ENCODE data around the gene SRGAP2B. TPM values are rescaled to one million over a fixed set of nuclear protein-coding genes. Genes with fewer than 3 reads are reported as not detected.
"Not testable (repeated sequence)": the region's sequence is repeated elsewhere in the genome, so short reads cannot be mapped to it uniquely, and the experiment has no call there.

The SRGAP2B gene
- total RNA-seq, 3 donors from 2014 or later (not counting 1 experiment from before 2014, with no cell fraction given), result 11.9 to 21.3 (median 18.2) TPM

DNA sequence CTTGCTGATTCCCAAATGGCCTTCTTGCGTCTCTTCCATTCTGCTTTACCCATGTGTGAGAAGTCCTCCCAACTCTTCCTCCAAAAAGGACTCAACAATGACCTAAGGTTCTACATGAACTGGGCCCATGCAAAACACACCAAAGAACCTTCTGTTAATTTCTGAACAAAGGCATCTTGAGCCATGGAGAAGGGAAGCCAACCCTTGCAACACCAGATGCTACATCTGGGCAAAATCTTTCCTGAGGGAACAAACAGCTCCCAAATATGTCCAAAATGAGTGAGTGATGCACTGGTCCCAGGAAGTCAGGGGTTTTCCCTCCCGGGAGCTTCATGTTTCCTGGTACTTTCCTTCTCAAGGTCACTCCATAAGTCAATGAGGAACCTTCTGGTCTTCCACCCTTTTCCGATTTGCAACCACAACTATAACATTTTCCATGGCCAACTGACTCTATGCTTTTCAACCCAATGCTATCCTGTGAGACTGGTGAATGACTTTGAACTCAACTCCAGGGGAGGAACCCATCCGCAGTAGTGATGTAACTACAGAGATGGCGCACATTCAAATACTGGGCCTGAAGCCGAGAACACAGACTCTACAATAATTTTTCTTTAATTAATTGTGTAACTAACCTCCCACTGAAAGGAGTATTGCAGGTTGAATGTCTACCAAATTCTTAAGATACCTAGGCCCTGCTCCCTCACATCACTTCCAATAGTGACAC lies 112.2 kb downstream of the SRGAP2B start:
- H3K4me1 Mint-ChIP-seq; DNase-seq; intact Hi-C loops (cut with micrococcal nuclease); H3K27ac Mint-ChIP-seq; H3K36me3 Mint-ChIP-seq; H3K36me3 ChIP-seq (ENCODE audit: control insufficient read depth, insufficient read depth, low read length); H3K4me1 ChIP-seq (ENCODE audit: control insufficient read depth, insufficient read depth, low read length); H3K4me3 ChIP-seq (ENCODE audit: low read length); H3K9me3 ChIP-seq (ENCODE audit: control insufficient read depth, insufficient read depth, low read length); H3K27ac ChIP-seq (ENCODE audit: low read length); H3K27me3 Mint-ChIP-seq (ENCODE audit: low read depth in 2 of 2); ATAC-seq; H3K4me3 Mint-ChIP-seq; H3K9me3 Mint-ChIP-seq; H3K27me3 ChIP-seq (ENCODE audit: control insufficient read depth, insufficient read depth, low read length): not testable (repeated sequence)
- 100% methylated on average over 1 of the region's 6 CpGs for WGBS (ENCODE audit: insufficient coverage)

DNA sequence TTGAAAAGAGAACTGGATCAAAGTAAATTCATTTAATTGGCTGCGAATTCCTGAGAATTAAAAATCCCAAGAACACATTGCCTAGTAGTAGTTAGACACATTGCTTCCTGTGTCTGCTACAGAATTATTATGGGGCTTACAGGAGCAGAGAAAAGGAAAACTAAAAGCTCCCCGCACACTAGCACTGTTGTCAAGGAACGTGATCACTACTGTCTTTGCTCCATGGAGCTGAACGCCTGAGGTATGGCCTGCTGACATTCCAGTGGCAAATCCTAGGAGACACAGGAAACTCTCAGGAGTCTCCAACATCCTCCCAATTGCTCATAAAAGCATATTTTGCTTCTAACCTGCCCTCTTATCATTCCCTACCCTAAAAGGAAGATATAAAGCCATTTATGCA lies 114.0 kb downstream of the SRGAP2B start:
- not testable (repeated sequence) for ATAC-seq, H3K9me3 Mint-ChIP-seq

DNA sequence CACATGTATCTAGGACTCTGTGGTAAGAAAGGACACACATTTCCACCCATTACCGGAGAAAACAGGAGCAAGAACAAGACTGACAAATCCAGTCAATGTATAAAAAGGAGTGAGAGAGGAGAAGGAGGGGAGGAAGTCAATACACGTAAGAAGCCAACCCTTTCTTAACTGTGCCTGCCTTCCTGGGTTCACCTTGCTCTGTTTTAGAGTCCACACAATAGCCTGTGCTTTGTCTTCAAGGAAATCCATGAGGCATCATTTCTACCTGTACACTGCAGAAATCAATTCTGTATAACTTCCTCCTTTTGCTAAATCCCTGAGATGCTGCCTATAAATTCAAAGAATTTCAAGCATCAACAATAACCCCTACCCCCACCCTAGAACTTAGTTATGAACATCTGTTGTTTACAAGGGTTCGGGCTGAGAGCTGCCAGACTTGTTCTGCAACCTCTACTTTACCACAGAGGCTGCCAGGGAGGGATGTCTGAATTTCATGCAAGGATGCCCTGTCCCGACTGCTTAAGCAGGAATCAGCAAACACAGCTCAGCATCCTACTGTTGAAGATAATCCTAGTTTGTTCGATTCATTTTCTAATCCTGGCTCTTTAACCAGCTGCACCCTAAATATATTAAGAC lies 115.0 kb downstream of the SRGAP2B start:
- H3K36me3 Mint-ChIP-seq; H3K36me3 ChIP-seq (ENCODE audit: control insufficient read depth, insufficient read depth, low read length); H3K27me3 ChIP-seq (ENCODE audit: control insufficient read depth, insufficient read depth, low read length); H3K4me1 ChIP-seq (ENCODE audit: control insufficient read depth, insufficient read depth, low read length); H3K27ac Mint-ChIP-seq; H3K4me3 ChIP-seq (ENCODE audit: low read length); H3K9me3 Mint-ChIP-seq; H3K27me3 Mint-ChIP-seq (ENCODE audit: low read depth in 2 of 2); DNase-seq; H3K9me3 ChIP-seq (ENCODE audit: control insufficient read depth, insufficient read depth, low read length); ATAC-seq; H3K27ac ChIP-seq (ENCODE audit: low read length); H3K4me3 Mint-ChIP-seq; H3K4me1 Mint-ChIP-seq; intact Hi-C loops (cut with micrococcal nuclease): not testable (repeated sequence)
- WGBS (ENCODE audit: insufficient coverage), result no CpG with 5 or more reads among the region's 5 CpGs

More for the DNA sequence above, 114.0 kb downstream of the SRGAP2B start:
- H3K36me3 Mint-ChIP-seq; H3K36me3 ChIP-seq (ENCODE audit: control insufficient read depth, insufficient read depth, low read length); H3K4me3 Mint-ChIP-seq; H3K27ac ChIP-seq (ENCODE audit: low read length); H3K4me1 ChIP-seq (ENCODE audit: control insufficient read depth, insufficient read depth, low read length); H3K9me3 ChIP-seq (ENCODE audit: control insufficient read depth, insufficient read depth, low read length); H3K27ac Mint-ChIP-seq; H3K27me3 Mint-ChIP-seq (ENCODE audit: low read depth in 2 of 2); H3K27me3 ChIP-seq (ENCODE audit: control insufficient read depth, insufficient read depth, low read length); DNase-seq; H3K4me3 ChIP-seq (ENCODE audit: low read length); H3K4me1 Mint-ChIP-seq; intact Hi-C loops (cut with micrococcal nuclease): not testable (repeated sequence)
- WGBS (ENCODE audit: insufficient coverage), result no CpG with 5 or more reads among the region's 4 CpGs

DNA sequence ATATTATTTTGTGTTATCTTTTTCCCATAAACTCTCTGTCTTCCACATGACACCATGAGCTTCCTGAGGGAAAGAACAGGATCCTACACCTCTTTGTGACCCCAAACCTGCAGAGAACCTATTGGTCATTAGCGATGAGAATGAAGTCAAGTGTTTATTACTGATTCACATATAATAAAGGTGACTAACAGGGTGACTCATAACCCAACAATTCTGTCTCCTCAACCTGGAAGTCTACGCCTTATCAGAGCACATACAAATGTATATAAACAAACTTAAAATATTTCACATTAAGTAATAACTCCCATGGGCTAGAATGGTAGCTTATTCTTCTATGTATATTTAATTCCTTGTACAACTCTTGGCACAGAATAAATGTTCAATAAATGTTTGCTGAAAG lies 117.3 kb downstream of the SRGAP2B start:
- WGBS (ENCODE audit: insufficient coverage), result no CpG with 5 or more reads among the region's 2 CpGs
- H3K36me3 Mint-ChIP-seq; H3K4me1 Mint-ChIP-seq; H3K27me3 Mint-ChIP-seq (ENCODE audit: low read depth in 2 of 2); H3K9me3 ChIP-seq (ENCODE audit: control insufficient read depth, insufficient read depth, low read length); DNase-seq; H3K27ac ChIP-seq (ENCODE audit: low read length); H3K36me3 ChIP-seq (ENCODE audit: control insufficient read depth, insufficient read depth, low read length); H3K27me3 ChIP-seq (ENCODE audit: control insufficient read depth, insufficient read depth, low read length); H3K27ac Mint-ChIP-seq; H3K4me1 ChIP-seq (ENCODE audit: control insufficient read depth, insufficient read depth, low read length); H3K4me3 ChIP-seq (ENCODE audit: low read length); intact Hi-C loops (cut with micrococcal nuclease); H3K4me3 Mint-ChIP-seq; ATAC-seq; H3K9me3 Mint-ChIP-seq: not testable (repeated sequence)

DNA sequence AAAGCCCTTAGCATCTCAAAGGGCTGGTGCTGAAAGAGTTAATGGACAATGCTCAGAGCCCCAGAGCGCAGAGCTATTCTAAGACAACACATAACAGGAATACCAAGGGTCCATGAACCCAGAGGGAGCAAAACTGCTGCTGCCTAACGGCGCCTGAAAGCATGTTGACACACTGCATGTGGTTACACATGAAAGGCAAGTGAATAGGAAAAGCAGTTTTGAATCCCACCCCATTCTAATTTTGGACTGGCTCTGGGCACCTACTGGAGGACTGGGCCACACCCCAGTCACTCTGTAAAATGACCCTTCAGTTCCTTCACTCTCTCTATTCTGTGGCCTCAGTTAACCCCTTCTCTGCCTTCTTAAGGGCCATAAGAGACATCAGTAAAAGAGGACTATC lies 123.2 kb downstream of the SRGAP2B start:
- H3K9me3 Mint-ChIP-seq; H3K4me1 ChIP-seq (ENCODE audit: control insufficient read depth, insufficient read depth, low read length); H3K27me3 ChIP-seq (ENCODE audit: control insufficient read depth, insufficient read depth, low read length); H3K36me3 Mint-ChIP-seq; H3K27ac Mint-ChIP-seq; H3K4me3 ChIP-seq (ENCODE audit: low read length); H3K27me3 Mint-ChIP-seq (ENCODE audit: low read depth in 2 of 2); H3K4me3 Mint-ChIP-seq; H3K36me3 ChIP-seq (ENCODE audit: control insufficient read depth, insufficient read depth, low read length); intact Hi-C loops (cut with micrococcal nuclease); H3K9me3 ChIP-seq (ENCODE audit: control insufficient read depth, insufficient read depth, low read length); DNase-seq; ATAC-seq; H3K4me1 Mint-ChIP-seq; H3K27ac ChIP-seq (ENCODE audit: low read length): not testable (repeated sequence)
- WGBS (ENCODE audit: insufficient coverage), result no CpG with 5 or more reads among the region's 3 CpGs

DNA sequence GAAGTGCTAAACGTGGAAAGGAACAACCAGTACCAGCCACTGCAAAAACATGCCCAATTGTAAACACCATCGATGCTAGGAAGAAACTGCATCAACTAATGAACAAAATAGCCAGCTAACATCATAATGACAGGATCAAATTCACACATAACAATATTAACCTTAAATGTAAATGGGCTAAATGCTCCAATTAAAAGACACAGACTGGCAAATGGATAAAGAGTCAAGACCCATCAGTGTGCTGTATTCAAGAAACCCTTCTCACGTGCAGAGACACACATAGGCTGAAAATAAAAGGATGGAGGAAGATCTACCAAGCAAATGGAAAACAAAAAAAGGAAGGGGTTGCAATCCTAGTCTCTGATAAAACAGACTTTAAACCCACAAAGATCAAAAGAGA lies 128.6 kb downstream of the SRGAP2B start:
- H3K36me3 Mint-ChIP-seq, result not testable (repeated sequence)
- 63% methylated on average over 1 of the region's 3 CpGs for WGBS (ENCODE audit: insufficient coverage)

DNA sequence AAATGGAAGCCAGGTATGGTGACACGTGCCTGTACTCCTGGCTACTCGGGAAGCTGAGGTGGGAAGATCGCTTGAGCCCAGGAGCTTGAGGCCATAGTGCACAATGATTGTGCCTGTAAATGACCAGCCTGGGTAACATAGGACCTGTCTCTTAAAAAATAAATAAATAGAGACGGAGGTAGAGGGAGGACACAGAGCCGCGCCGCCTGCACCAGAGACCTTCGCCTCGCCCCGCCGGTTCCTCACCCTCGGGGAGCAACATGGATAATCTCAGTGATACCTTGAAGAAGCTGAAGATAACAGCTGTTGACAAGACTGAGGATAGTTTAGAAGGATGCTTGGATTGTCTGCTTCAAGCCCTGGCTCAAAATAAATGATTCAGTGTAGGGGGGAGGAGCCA lies 130.4 kb downstream of the SRGAP2B start:
- H3K4me1 Mint-ChIP-seq; ATAC-seq; H3K27ac ChIP-seq (ENCODE audit: low read length); H3K27me3 Mint-ChIP-seq (ENCODE audit: low read depth in 2 of 2); H3K4me3 Mint-ChIP-seq; H3K36me3 ChIP-seq (ENCODE audit: control insufficient read depth, insufficient read depth, low read length); H3K4me1 ChIP-seq (ENCODE audit: control insufficient read depth, insufficient read depth, low read length); intact Hi-C loops (cut with micrococcal nuclease); DNase-seq; H3K4me3 ChIP-seq (ENCODE audit: low read length); H3K36me3 Mint-ChIP-seq; H3K9me3 ChIP-seq (ENCODE audit: control insufficient read depth, insufficient read depth, low read length); H3K27ac Mint-ChIP-seq; H3K9me3 Mint-ChIP-seq; H3K27me3 ChIP-seq (ENCODE audit: control insufficient read depth, insufficient read depth, low read length): not testable (repeated sequence)
- WGBS (ENCODE audit: insufficient coverage), result 100% methylated on average over 2 of the region's 12 CpGs

More for the DNA sequence above, 128.6 kb downstream of the SRGAP2B start:
- DNase-seq; intact Hi-C loops (cut with micrococcal nuclease); H3K36me3 ChIP-seq (ENCODE audit: control insufficient read depth, insufficient read depth, low read length); H3K4me3 Mint-ChIP-seq; H3K27me3 Mint-ChIP-seq (ENCODE audit: low read depth in 2 of 2); H3K9me3 ChIP-seq (ENCODE audit: control insufficient read depth, insufficient read depth, low read length); H3K9me3 Mint-ChIP-seq; H3K27me3 ChIP-seq (ENCODE audit: control insufficient read depth, insufficient read depth, low read length); H3K4me1 Mint-ChIP-seq; H3K4me1 ChIP-seq (ENCODE audit: control insufficient read depth, insufficient read depth, low read length); ATAC-seq; H3K27ac ChIP-seq (ENCODE audit: low read length); H3K4me3 ChIP-seq (ENCODE audit: low read length); H3K27ac Mint-ChIP-seq: not testable (repeated sequence)

DNA sequence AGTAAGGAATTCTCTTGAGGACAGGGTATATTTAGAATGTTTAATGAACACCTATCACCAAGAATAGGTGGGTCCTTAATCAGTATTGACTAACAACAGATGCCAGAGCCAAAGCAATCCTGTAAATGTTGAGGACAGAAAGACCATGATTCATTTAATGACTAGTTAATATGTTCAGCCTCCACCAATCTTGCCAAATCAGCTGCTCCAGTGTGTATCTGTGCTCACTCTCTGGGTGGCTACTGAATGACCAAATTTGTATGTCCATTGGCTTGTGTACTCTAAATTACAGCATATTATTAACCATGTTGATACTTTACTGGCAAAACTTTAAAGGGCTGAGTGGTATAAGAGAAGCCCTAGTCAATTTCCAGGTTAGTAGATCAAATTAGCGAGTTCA lies 130.9 kb downstream of the SRGAP2B start:
- H3K9me3 Mint-ChIP-seq; intact Hi-C loops (cut with micrococcal nuclease); H3K36me3 ChIP-seq (ENCODE audit: control insufficient read depth, insufficient read depth, low read length); ATAC-seq; H3K27me3 Mint-ChIP-seq (ENCODE audit: low read depth in 2 of 2); H3K4me1 Mint-ChIP-seq; DNase-seq; H3K36me3 Mint-ChIP-seq; H3K4me3 Mint-ChIP-seq; H3K4me1 ChIP-seq (ENCODE audit: control insufficient read depth, insufficient read depth, low read length); H3K27me3 ChIP-seq (ENCODE audit: control insufficient read depth, insufficient read depth, low read length); H3K4me3 ChIP-seq (ENCODE audit: low read length); H3K9me3 ChIP-seq (ENCODE audit: control insufficient read depth, insufficient read depth, low read length); H3K27ac Mint-ChIP-seq; H3K27ac ChIP-seq (ENCODE audit: low read length): not testable (repeated sequence)
- no CpG with 5 or more reads among the region's 1 CpG for WGBS (ENCODE audit: insufficient coverage)
